Endothelial cell of umbilical vein (primary cell): Measurements from ENCODE around the gene THY1. TPM values are rescaled to one million over a fixed set of nuclear protein-coding genes. Genes with fewer than 3 reads are reported as not detected.

ENCODE experiments used
- BruUV-seq: library from RNA; stranded (reverse); fragments of 400-500 nt; replicated peaks from 2 replicates; lab custom pipeline; 2021; lab: Mats Ljungman, UMichigan
- CTCF ChIA-PET: fragments of 300-600, 350-600 bp; sonication (Branson Sonifier 250); formaldehyde crosslinking; loops from one replicate; lab custom pipeline; 2021; ENCODE audit warnings: antibody characterized with exemption, inconsistent platforms; lab: Charles Lee
- POLR2A ChIA-PET: fragments of 300-600, 350-600 bp; sonication (Branson Sonifier 250); formaldehyde crosslinking; loops from one replicate; lab custom pipeline; 2021; ENCODE audit warnings: antibody characterized with exemption, inconsistent platforms; lab: Charles Lee
- DNase-seq: peaks from one replicate; pipeline ENCODE4 v3.0.0-alpha.2; 2011; ENCODE audit warnings: low read depth, low spot score
- FAIRE-seq: peaks from 2 replicates; lab custom pipeline; 2011; peaks lifted over from hg19 to GRCh38; lab: Jason Lieb, UNC
- H2AFZ ChIP-seq: 2 replicates; pipeline ENCODE4 v1.6.0; 2012; ENCODE audit warnings: low read depth, low read length, control low read depth, inconsistent platforms
- H3K27ac ChIP-seq: 2 replicates; pipeline ENCODE4 v1.5.1; 2011; ENCODE audit warnings: low read depth, mild to moderate bottlenecking, control low read depth, low read length, moderate library complexity; ENCODE audit not compliant: insufficient read depth
- H3K27me3 ChIP-seq, 2 experiments: 2 replicates each; pipeline versions ENCODE4 v1.6.0 to v1.6.1; 2011; ENCODE audit warnings: low read length in 2 of 2, mixed read lengths in 1 of 2; ENCODE audit not compliant: control insufficient read depth in 2 of 2, insufficient read depth in 2 of 2
- H3K36me3 ChIP-seq, 2 experiments: 2 replicates in 1 of 2; 3 replicates in 1 of 2; pipeline ENCODE4 v1.5.1; 2011; ENCODE audit warnings: low read length in 2 of 2, mild to moderate bottlenecking in 1 of 2, moderate library complexity in 1 of 2; ENCODE audit not compliant: control insufficient read depth in 2 of 2, insufficient read depth in 2 of 2; ENCODE audit errors: extremely low read depth in 1 of 2
- H3K4me1 ChIP-seq: 3 replicates; pipeline ENCODE4 v1.5.1; 2011; ENCODE audit warnings: mild to moderate bottlenecking, low read length; ENCODE audit not compliant: control insufficient read depth, insufficient read depth; ENCODE audit errors: extremely low read depth
- H3K4me2 ChIP-seq: 2 replicates; pipeline ENCODE4 v1.6.1; 2011; ENCODE audit warnings: low read length, control low read depth, mixed read lengths; ENCODE audit not compliant: insufficient read depth
- H3K4me3 ChIP-seq, 3 experiments: fragments of 200-600 bp in 1 of 3; sonication (generic), shearing (Covaris generic) in 1 of 3; replicated peaks in 1 of 3; 2 replicates each; pipeline ENCODE4 v1.5.1; 2011 to 2016; ENCODE audit warnings: control low read depth in 3 of 3, low read length in 3 of 3, mild to moderate bottlenecking in 2 of 3, inconsistent platforms in 1 of 3, low read depth in 1 of 3, moderate library complexity in 1 of 3; ENCODE audit not compliant: insufficient read depth in 1 of 3
- H3K79me2 ChIP-seq: 2 replicates; pipeline ENCODE4 v1.6.0; 2012; ENCODE audit warnings: low read length, inconsistent platforms; ENCODE audit not compliant: control insufficient read depth, insufficient read depth
- H3K9ac ChIP-seq: replicated peaks from 2 replicates; pipeline ENCODE3; 2011; ENCODE audit warnings: low read length, control low read depth; ENCODE audit not compliant: insufficient read depth; ENCODE audit errors: extremely low read depth
- H3K9me1 ChIP-seq: replicated peaks from 3 replicates; pipeline ENCODE4 v1.6.0; 2011; ENCODE audit warnings: mild to moderate bottlenecking, low read length; ENCODE audit not compliant: control insufficient read depth, insufficient read depth; ENCODE audit errors: extremely low read depth
- H3K9me3 ChIP-seq: replicated peaks from 2 replicates; pipeline ENCODE4 v1.5.1; 2012; ENCODE audit warnings: low read length, inconsistent platforms; ENCODE audit not compliant: control insufficient read depth, insufficient read depth
- H4K20me1 ChIP-seq: replicated peaks from 2 replicates; pipeline ENCODE3; 2011; ENCODE audit warnings: mild to moderate bottlenecking, low read length; ENCODE audit not compliant: control insufficient read depth, insufficient read depth; ENCODE audit errors: extremely low read depth
- EZH2 ChIP-seq: IDR thresholded peaks from 2 replicates; pipeline ENCODE4 v1.6.1; 2012; ENCODE audit warnings: borderline replicate concordance, low read depth, mild to moderate bottlenecking, moderate library complexity, low read length, inconsistent platforms; ENCODE audit not compliant: severe bottlenecking
- FOS ChIP-seq: IDR thresholded peaks from 2 replicates; pipeline ENCODE4 v1.6.1; 2011; ENCODE audit warnings: mild to moderate bottlenecking, low read length, moderate library complexity, borderline replicate concordance; ENCODE audit not compliant: insufficient read depth
- GATA2 ChIP-seq: IDR thresholded peaks from 2 replicates; pipeline ENCODE4 v1.7.0; 2011; ENCODE audit warnings: low read depth, mild to moderate bottlenecking, moderate library complexity, mixed read lengths, low read length; ENCODE audit not compliant: insufficient read length, insufficient read depth
- JUN ChIP-seq: IDR thresholded peaks from 2 replicates; pipeline ENCODE4 v1.6.1; 2011; ENCODE audit warnings: borderline replicate concordance, low read depth; ENCODE audit not compliant: insufficient read length, insufficient read depth
- MYC ChIP-seq: IDR thresholded peaks from one replicate; pipeline ENCODE4 v1.6.1; 2011; ENCODE audit warnings: mild to moderate bottlenecking, low read depth, low read length
- POLR2A ChIP-seq: IDR thresholded peaks from 2 replicates; pipeline ENCODE4 v1.6.1; 2012; ENCODE audit warnings: low read depth, mild to moderate bottlenecking, control low read depth, low read length
- POLR2AphosphoS5 ChIP-seq: IDR thresholded peaks from 2 replicates; pipeline ENCODE4 v1.6.1; 2012; ENCODE audit warnings: low read depth, mild to moderate bottlenecking, control low read depth, low read length, moderate library complexity; ENCODE audit not compliant: insufficient read depth
- dilution Hi-C: fragments of 300-500 bp; cut with MboI; formaldehyde crosslinking; loops from one replicate; pipeline ENCODE4 v1.15.0; 2019; ENCODE audit warnings: low sequenced_read_pairs; ENCODE audit not compliant: extremely low pct_ligation_motif_present
- intact Hi-C: fragments of 100-400 bp; cut with micrococcal nuclease; formaldehyde crosslinking; loops from one replicate; pipeline ENCODE4 v1.10.0; 2022
- polyA plus RNA-seq, 4 experiments: library from polyadenylated mRNA; depleted of rRNA in 3 of 4; stranded (reverse) in 3 of 4; unstranded in 1 of 4; fragments of >200 nt; gene quantifications; 2 replicates each; pipeline versions ENCODE4 v1.2.1 to v1.2.3, GENCODE V29; 2011 to 2012; ENCODE audit warnings: missing spikeins in 1 of 4
- total RNA-seq: library from RNA; stranded (reverse); gene quantifications from 2 replicates; pipeline ENCODE4 v1.2.3, GENCODE V29; 2021
- TF ChIP-seq, protein P1 (sequence below): IDR thresholded peaks from 2 replicates; pipeline ENCODE4 v1.6.1; 2011; ENCODE audit not compliant: insufficient read depth, insufficient read length

THY1 gene
- total and polyA plus RNA-seq, 2 donors (not counting 3 experiments of a cell fraction or from before 2014, with no cell fraction given): 0.75 to 1.4 TPM

DNA sequence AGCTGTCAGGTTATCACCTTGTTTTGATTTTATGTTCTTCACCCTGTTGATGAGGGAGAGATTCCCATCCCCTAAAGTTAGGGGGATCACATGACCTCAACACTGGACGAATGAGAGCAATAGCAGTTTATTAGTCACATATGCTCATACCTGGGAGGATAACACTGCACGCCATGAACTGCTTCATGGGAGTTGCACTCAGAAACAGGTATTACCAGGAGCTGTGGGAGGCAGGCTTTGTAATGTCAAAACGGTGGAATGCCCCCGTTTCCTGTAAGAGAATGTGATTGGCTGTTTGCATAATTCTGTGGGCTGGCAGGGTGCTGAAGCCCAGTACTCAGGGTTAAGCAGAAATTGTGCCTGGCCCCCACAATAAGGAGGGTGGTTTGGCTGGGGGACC lies 3.2 kb upstream of the THY1 start:
- Histone ChIP-seq H3K36me3 (no peaks in the 10 kb centered on the region), H3K9me1 (no peaks in the 10 kb centered on the region), H2AFZ (no peak overlapping the region), H3K4me3 (no peak overlapping the region), H3K4me2 (no peak overlapping the region), H3K79me2 (no peaks in the 10 kb centered on the region), H3K27me3 (peaks cover 23 to 33% of the 10 kb centered on the region in 2 experiments), H4K20me1 (no peaks in the 10 kb centered on the region), H3K9ac (no peak overlapping the region), H3K4me1 (no peaks in the 10 kb centered on the region), H3K27ac (no peak overlapping the region), H3K9me3 (no peaks in the 10 kb centered on the region)
- ChIA-PET CTCF (no interaction called here), POLR2A (no interaction called here)
- FAIRE-seq (no peak), DNase-seq (no peak)
- dilution Hi-C loops: no loop called here
- intact Hi-C loops: no loop called here
- no TSS peak for BruUV-seq
- TF ChIP-seq GATA2 (no peak), POLR2AphosphoS5 (no peak), EZH2 (no peak), POLR2A (no peak), FOS (no peak), MYC (no peak)
- TF ChIP-seq, protein P1, sequence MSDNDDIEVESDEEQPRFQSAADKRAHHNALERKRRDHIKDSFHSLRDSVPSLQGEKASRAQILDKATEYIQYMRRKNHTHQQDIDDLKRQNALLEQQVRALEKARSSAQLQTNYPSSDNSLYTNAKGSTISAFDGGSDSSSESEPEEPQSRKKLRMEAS: no peak

- Histone ChIP-seq H2AFZ (no peak overlapping the region), H3K9me1 (no peaks in the 10 kb centered on the region), H3K9ac (no peak overlapping the region), H3K79me2 (no peaks in the 10 kb centered on the region), H3K4me1 (no peaks in the 10 kb centered on the region), H3K4me2 (no peak overlapping the region), H3K27ac (no peak overlapping the region), H4K20me1 (no peaks in the 10 kb centered on the region), H3K9me3 (no peaks in the 10 kb centered on the region), H3K4me3 (no peak overlapping the region), H3K36me3 (no peaks in the 10 kb centered on the region), H3K27me3 (peaks cover 26 to 37% of the 10 kb centered on the region in 2 experiments)
- no peak for FAIRE-seq
- no peak for DNase-seq
- dilution Hi-C loops (no loop called here), intact Hi-C loops (no loop called here)
- CTCF ChIA-PET: no interaction called here
- TF ChIP-seq JUN (no peak), EZH2 (no peak)
- BruUV-seq: no TSS peak
- POLR2A ChIA-PET: no interaction called here
These were observed 1.8 kb upstream of the THY1 start for GRCh38 chr11:119424775-119425174.
